Measurements from ENCODE around the gene RFXAP.
"Not testable (repeated sequence)": the region's sequence is repeated elsewhere in the genome, so short reads cannot be mapped to it uniquely, and the experiment has no call there.

Gene RFXAP, protein sequence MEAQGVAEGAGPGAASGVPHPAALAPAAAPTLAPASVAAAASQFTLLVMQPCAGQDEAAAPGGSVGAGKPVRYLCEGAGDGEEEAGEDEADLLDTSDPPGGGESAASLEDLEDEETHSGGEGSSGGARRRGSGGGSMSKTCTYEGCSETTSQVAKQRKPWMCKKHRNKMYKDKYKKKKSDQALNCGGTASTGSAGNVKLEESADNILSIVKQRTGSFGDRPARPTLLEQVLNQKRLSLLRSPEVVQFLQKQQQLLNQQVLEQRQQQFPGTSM

GRCh38 chr13:36818804-36819738 is at the start of gene RFXAP:
TSS of gene RFXAP (plus strand) at chr13:36819222. CDS start at chr13:36819358, 136 bp downstream.
- no peak for DNase-seq (ENCODE audit: low read depth)

GRCh38 chr13:36769545-36769944 is 49.5 kb upstream of the RFXAP start:
- no peak for DNase-seq (ENCODE audit: low read depth)

- DNase-seq (ENCODE audit: low read depth): no peak
Observed at GRCh38 chr13:36770741-36771140, 48.3 kb upstream of the RFXAP start.

DNA sequence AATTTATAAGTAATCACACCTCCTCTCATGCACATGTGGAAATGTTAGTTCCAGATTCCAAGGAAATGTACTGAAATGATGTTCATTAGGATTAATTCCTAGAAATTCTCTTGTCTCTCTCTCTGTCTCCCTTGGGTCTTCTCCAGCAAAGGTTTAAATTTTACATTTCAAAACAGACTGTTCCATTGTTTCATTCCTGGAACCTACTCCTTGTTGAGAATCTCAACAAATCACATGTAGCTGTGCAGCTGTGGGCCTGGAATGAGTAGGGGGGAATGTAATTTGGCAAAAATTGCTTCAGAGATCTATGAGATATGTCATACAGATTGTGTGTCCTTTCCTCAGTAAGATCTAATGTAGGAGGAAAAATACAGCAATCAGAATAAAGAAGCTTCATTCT is 46.2 kb upstream of the RFXAP start:
- no peak for DNase-seq (ENCODE audit: low read depth)

- no peak for DNase-seq (ENCODE audit: low read depth)
Observed at GRCh38 chr13:36774931-36775330, 44.1 kb upstream of the RFXAP start.

GRCh38 chr13:36776175-36776574 is 42.8 kb upstream of the RFXAP start:
- no peak for DNase-seq (ENCODE audit: low read depth)

DNA sequence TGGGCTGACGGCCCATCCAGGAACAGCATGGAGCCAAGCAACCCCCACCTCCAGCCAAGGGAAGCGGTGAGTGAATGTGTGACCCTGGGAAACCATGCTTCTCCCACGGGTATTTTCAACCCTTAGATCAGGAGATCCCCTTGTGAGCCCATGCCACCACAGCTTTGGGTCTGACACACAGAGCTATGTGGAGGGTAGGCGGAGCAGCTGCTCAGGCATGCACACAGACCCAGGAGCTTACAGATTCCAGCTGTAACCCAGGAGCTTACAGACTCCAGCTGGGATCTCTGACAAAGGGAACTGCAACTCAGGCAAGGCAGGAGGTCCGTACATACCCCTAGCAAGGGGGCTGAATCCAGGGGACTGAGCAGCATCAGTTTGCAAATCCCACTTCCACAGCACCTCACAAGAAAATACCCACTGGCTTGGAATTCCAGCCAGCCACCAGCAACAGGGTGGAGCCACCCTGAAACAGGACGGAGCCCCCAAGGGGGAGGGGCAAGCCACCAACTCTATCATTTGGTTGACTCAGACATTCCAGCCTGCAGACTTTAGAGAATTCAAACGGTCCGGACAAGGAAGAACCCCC is 40.8 kb upstream of the RFXAP start:
- no peak for DNase-seq (ENCODE audit: low read depth)

- DNase-seq (ENCODE audit: low read depth): no peak
Observed at GRCh38 chr13:36783890-36784289, 35.1 kb upstream of the RFXAP start.

DNA sequence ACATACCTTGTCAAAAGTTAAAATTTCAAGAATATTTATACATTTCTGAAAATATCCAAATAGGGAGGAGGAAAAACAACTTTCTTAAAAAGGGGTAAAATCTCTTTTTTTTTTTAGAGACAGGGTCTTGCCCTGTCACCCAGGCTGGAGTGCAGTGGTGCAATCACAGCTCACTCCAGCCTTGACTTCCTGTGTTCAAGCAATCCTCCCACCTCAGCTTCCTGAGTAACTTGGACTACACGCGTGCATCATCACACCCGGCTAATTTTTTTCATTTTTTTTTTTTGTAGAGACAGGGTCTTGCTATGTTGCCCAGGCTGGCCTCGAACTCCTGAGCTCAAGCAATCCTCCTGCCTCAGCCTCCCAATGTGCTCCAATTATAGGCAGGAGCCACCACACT is 32.8 kb upstream of the RFXAP start:
- not testable (repeated sequence) for DNase-seq (ENCODE audit: low read depth)

DNA sequence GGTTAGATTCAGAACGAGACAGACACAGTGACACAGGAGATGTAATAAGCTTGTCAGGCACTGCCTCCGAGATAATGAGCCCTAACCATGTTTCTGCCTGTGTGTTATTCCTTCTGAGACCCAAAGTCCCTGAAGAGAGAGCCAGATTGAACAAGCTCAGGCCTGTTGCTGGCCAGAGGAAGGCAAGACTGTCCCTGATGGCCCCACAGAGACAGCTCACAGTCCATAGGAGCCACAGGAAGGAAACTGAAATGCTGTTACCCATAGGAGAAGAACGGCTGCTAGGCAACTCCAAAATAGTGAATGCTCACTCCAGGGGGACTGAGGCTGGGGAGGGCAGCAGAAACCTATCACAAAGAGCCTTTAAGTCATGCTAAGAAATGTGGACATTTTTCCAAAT is 31.8 kb upstream of the RFXAP start:
- no peak for DNase-seq (ENCODE audit: low read depth)

- DNase-seq (ENCODE audit: low read depth): peak; percentile 20
Observed at GRCh38 chr13:36788276-36788675, 30.7 kb upstream of the RFXAP start.

DNA sequence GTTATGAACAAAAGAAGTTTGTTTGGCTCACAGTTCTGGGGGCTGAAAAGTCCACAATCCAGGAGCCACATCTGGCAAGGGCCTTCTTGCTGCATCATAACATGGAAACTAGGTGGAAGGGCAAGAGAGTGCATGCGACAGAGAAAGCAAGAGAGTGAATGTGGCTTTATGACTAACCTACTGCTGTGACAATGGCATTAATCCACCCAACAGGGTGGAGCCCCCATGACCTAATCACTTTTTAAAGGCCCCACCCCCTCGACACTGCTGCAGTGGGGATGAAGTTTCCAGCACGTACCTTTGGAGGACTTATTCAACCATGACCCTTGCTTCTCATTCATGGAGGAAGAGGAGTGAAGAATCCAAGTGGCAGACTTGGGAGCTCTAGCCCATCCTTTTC is 30.0 kb upstream of the RFXAP start:
- no peak for DNase-seq (ENCODE audit: low read depth)

- no peak for DNase-seq (ENCODE audit: low read depth)
Observed at GRCh38 chr13:36789730-36790129, 29.3 kb upstream of the RFXAP start.

- no peak for DNase-seq (ENCODE audit: low read depth)
Observed at GRCh38 chr13:36794706-36795105, 24.3 kb upstream of the RFXAP start.

DNA sequence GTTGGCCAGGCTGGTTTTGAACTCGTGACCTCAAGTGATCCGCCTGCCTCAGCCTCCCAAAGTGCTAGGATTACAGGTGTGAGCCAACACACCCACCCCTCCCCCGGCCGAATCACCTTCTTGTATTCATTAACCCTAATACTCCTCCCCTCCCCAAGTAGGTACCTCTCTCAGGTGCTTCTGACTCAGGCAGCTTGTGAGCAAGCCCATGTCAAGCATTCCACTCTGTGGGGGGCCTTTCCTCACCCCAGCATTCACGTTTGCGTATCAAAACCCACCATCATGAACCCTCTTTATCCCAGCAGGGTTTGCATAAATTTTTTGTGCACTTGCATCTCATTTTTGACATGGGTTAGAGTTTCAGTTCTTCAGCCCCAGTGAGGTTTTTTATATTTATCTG is 23.6 kb upstream of the RFXAP start:
- DNase-seq (ENCODE audit: low read depth): no peak

- DNase-seq (ENCODE audit: low read depth): no peak
Observed at GRCh38 chr13:36796052-36796451, 23.0 kb upstream of the RFXAP start.

- DNase-seq (ENCODE audit: low read depth): no peak
Observed at GRCh38 chr13:36801035-36801434, 18.0 kb upstream of the RFXAP start.

GRCh38 chr13:36804588-36804987 is 14.4 kb upstream of the RFXAP start:
- no peak for DNase-seq (ENCODE audit: low read depth)

DNA sequence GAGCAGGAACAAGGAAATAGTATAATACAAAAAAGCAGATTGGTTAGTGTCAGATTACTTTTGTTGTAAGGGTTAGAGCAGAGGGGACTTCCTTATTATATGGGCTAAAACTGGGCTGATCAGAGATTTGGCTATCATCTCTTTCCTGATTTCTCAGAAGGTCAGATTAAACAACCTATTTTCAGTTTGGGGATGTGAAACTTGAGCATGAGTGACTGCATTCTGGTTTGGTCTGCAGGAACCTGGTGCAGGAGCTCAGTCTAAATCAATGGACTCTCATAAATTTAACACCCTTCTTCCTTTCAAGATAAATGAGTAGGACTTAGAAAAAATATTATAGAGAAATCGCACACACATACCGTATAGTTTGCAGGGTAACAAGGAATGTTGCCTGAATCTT is 12.9 kb upstream of the RFXAP start:
- no peak for DNase-seq (ENCODE audit: low read depth)

DNA sequence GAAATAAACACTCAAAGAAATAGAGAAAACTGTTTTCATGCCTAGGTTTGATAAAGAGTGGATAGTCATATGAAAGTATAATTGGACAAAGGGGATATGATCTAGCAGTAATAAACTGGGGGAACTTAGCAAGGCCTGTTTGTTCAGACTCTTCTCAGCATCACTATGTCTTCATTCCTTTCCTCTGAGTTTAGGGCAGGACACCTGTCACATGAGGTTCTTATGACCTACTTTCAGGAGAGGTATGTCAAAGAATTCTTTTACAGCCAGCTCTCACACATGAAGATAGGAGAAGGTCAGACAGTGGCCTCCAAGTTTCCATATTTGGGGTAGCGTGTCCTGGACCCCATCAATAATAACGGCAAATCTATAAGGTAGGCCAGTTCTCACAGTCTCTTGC is 11.4 kb upstream of the RFXAP start:
- DNase-seq (ENCODE audit: low read depth): no peak

GRCh38 chr13:36813225-36813624 is 5.8 kb upstream of the RFXAP start:
- DNase-seq (ENCODE audit: low read depth): no peak

DNA sequence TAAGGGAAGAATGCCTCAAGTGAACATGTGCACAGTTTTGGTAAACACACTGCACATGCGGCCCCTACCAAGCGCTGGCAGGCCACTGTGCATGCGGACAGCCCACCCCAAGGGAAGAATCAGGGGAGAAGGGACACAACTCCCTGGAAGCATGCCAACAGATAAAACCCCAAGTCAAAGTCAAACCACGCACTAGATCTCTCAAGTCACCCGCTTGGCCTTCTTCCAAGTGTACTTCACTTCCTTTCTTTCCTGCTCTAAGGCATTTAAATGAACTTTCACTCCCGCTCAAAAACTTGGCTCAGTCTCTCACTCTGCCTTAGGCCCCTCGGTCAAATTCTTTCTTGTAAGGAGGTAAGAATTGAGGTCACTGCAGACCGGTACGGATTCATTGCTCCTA is 4.6 kb upstream of the RFXAP start:
- no peak for DNase-seq (ENCODE audit: low read depth)

DNA sequence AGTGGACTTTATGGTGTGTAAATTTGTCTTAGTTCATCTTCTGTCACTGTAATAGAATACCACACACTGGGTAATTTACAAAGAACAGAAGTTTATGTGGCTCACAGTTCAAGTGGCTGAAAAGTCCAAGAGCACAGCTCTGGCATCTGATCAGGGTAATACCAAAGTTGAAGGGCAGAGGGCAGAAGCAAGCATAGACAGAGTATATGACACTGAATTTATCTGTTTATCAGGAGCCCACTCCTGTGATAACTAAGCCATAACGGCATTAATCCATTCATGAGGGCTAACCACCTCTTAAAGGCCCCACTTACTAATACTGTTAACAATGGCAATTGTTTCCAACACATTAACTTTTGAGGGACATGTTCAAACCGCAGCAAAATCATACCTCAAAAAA is 4.0 kb upstream of the RFXAP start:
- DNase-seq (ENCODE audit: low read depth): no peak
